OCI-LY7 (cell line): ENCODE results near the gene LAMP2.

Source experiments
- CTCF ChIP-seq: fragments of 200-600 bp; sonication (generic); conservative IDR thresholded peaks from 2 replicates; pipeline ENCODE4 v1.5.1; 2014; ENCODE audit warnings: mild to moderate bottlenecking, antibody characterized with exemption, low read length, moderate library complexity, mixed read lengths
- EZH2phosphoT487 ChIP-seq: fragments of 200-600 bp; sonication (generic); IDR thresholded peaks from 2 replicates; pipeline ENCODE4 v1.6.1; 2018; ENCODE audit warnings: low read depth, borderline replicate concordance, mild to moderate bottlenecking, mixed run types, antibody characterized with exemption, low read length, moderate library complexity, mixed read lengths

- no peak for TF ChIP-seq CTCF
- TF ChIP-seq EZH2phosphoT487: no peak
These were observed 43.5 kb upstream of the LAMP2 start for GRCh38 chrX:120512627-120513026.
